Measurements from ENCODE around the gene INF2. TPM values are rescaled to one million over a fixed set of nuclear protein-coding genes. Genes with fewer than 3 reads are reported as not detected.

The INF2 gene
- total and polyA plus RNA-seq, 4 donors = 13.1 to 51.6 (median 25.5) TPM

- TF ChIP-seq, protein P1, sequence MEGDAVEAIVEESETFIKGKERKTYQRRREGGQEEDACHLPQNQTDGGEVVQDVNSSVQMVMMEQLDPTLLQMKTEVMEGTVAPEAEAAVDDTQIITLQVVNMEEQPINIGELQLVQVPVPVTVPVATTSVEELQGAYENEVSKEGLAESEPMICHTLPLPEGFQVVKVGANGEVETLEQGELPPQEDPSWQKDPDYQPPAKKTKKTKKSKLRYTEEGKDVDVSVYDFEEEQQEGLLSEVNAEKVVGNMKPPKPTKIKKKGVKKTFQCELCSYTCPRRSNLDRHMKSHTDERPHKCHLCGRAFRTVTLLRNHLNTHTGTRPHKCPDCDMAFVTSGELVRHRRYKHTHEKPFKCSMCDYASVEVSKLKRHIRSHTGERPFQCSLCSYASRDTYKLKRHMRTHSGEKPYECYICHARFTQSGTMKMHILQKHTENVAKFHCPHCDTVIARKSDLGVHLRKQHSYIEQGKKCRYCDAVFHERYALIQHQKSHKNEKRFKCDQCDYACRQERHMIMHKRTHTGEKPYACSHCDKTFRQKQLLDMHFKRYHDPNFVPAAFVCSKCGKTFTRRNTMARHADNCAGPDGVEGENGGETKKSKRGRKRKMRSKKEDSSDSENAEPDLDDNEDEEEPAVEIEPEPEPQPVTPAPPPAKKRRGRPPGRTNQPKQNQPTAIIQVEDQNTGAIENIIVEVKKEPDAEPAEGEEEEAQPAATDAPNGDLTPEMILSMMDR (IDR thresholded peaks at IDR 0.05; ENCODE audit: low read depth, low read length, missing input control) = no peak
- TF ChIP-seq EGR1 (IDR thresholded peaks at IDR 0.05; ENCODE audit: low read depth in 2 of 2) (peak in 1 of 2 donors; percentile 60), GABPA (IDR thresholded peaks at IDR 0.05 in 1 of 2, conservative IDR thresholded peaks at IDR 0.05 in 1 of 2) (no peak), MAX (IDR thresholded peaks at IDR 0.05) (no peak), FOXA1 (IDR thresholded peaks at IDR 0.05) (peak; percentile 49), SP1 (IDR thresholded peaks at IDR 0.05) (peak; percentile 96), FOXA2 (IDR thresholded peaks at IDR 0.05) (peak; percentile 57), HNF4A (conservative IDR thresholded peaks at IDR 0.05) (peak; percentile 78 to 82), HNF4G (IDR thresholded peaks at IDR 0.05) (no peak), REST (IDR thresholded peaks at IDR 0.05) (peak; percentile 75), RXRA (IDR thresholded peaks at IDR 0.05) (peak; percentile 100), NR2F2 (IDR thresholded peaks at IDR 0.05) (peak; percentile 39), RAD21 (IDR thresholded peaks at IDR 0.05) (peak; percentile 7 to 39), TAF1 (conservative IDR thresholded peaks at IDR 0.05) (no peak), YY1 (IDR thresholded peaks at IDR 0.05) (peak; percentile 77), JUND (IDR thresholded peaks at IDR 0.05) (peak in 1 of 2 donors; percentile 64)
- TF ChIP-seq, protein P2, sequence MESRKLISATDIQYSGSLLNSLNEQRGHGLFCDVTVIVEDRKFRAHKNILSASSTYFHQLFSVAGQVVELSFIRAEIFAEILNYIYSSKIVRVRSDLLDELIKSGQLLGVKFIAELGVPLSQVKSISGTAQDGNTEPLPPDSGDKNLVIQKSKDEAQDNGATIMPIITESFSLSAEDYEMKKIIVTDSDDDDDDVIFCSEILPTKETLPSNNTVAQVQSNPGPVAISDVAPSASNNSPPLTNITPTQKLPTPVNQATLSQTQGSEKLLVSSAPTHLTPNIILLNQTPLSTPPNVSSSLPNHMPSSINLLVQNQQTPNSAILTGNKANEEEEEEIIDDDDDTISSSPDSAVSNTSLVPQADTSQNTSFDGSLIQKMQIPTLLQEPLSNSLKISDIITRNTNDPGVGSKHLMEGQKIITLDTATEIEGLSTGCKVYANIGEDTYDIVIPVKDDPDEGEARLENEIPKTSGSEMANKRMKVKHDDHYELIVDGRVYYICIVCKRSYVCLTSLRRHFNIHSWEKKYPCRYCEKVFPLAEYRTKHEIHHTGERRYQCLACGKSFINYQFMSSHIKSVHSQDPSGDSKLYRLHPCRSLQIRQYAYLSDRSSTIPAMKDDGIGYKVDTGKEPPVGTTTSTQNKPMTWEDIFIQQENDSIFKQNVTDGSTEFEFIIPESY (IDR thresholded peaks at IDR 0.05) = no peak
- TF ChIP-seq, protein P3, sequence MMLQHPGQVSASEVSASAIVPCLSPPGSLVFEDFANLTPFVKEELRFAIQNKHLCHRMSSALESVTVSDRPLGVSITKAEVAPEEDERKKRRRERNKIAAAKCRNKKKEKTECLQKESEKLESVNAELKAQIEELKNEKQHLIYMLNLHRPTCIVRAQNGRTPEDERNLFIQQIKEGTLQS (IDR thresholded peaks at IDR 0.05) = no peak
- H3K9ac ChIP-seq (ENCODE audit: low read depth in 1 of 2, low read length in 2 of 2) = peak overlapping the region; percentile 49 to 53
- H3K4me1 ChIP-seq (ENCODE audit: control insufficient read depth in 4 of 4, insufficient read depth in 4 of 4, low read length in 3 of 4) = peaks cover 21 to 72% (median 56%) of the 10 kb centered on the region in 4 donors
- H3K4me3 ChIP-seq (ENCODE audit: low read depth in 1 of 3, low read length in 3 of 3) = no peak overlapping the region
- no peaks in the 10 kb centered on the region for H3K27me3 ChIP-seq (ENCODE audit: control insufficient read depth in 4 of 4, insufficient read depth in 4 of 4, low read length in 3 of 4)
- H3K36me3 ChIP-seq (ENCODE audit: control insufficient read depth in 4 of 4, insufficient read depth in 3 of 4, low read depth in 1 of 4, low read length in 3 of 4) = no peaks in the 10 kb centered on the region
- no peaks in the 10 kb centered on the region for H3K9me3 ChIP-seq (ENCODE audit: control insufficient read depth in 4 of 4, low read length in 3 of 4)
- peak overlapping the region; percentile 99 to 100 for H3K27ac ChIP-seq (ENCODE audit: low read depth in 1 of 2, low read length in 2 of 2)
- WGBS = 32% methylated on average over 14 of the region's 14 CpGs
- DNase-seq (ENCODE audit: low spot score) = no peak
Observed at GRCh38 chr14:104732355-104732804, 43.0 kb downstream of the INF2 start.
